NCI-H187 (cell line): ENCODE data around the gene FAR2.
"Not testable (repeated sequence)": the region's sequence is repeated elsewhere in the genome, so short reads cannot be mapped to it uniquely, and the experiment has no call there.

Experiments used
- DNase-seq, 2 experiments: peaks; one replicate each; lab custom pipeline; 2025; lab: John Stamatoyannopoulos, UW

Gene FAR2

GRCh38 chr12:29234965-29235626 lies 86.0 kb downstream of the FAR2 start:
- DNase-seq: no peak

- DNase-seq: no peak
Measured at GRCh38 chr12:29238822-29239291, 89.8 kb downstream of the FAR2 start.

- DNase-seq: no peak
Measured at GRCh38 chr12:29239336-29239735, 90.3 kb downstream of the FAR2 start.

GRCh38 chr12:29240441-29240840 lies 91.4 kb downstream of the FAR2 start:
- DNase-seq: no peak

GRCh38 chr12:29241821-29242591 lies 92.9 kb downstream of the FAR2 start:
- DNase-seq: no peak

GRCh38 chr12:29242921-29243431 lies 93.9 kb downstream of the FAR2 start:
- no peak for DNase-seq

GRCh38 chr12:29244159-29244765 lies 95.2 kb downstream of the FAR2 start:
- DNase-seq: no peak

- no peak for DNase-seq
Measured at GRCh38 chr12:29245246-29245645, 96.2 kb downstream of the FAR2 start.

- DNase-seq: no peak
Measured at GRCh38 chr12:29249930-29250329, 100.9 kb downstream of the FAR2 start.

- no peak for DNase-seq
Measured at GRCh38 chr12:29253906-29254625, 105.0 kb downstream of the FAR2 start.

GRCh38 chr12:29255042-29255441 lies 106.0 kb downstream of the FAR2 start:
- no peak for DNase-seq

GRCh38 chr12:29256598-29256997 lies 107.5 kb downstream of the FAR2 start:
- no peak for DNase-seq

GRCh38 chr12:29257687-29258086 lies 108.6 kb downstream of the FAR2 start:
- not testable (repeated sequence) for DNase-seq

- DNase-seq: no peak
Measured at GRCh38 chr12:29264424-29264823, 115.3 kb downstream of the FAR2 start.

GRCh38 chr12:29269706-29270408 lies 120.8 kb downstream of the FAR2 start:
- DNase-seq: no peak

GRCh38 chr12:29270446-29270845 lies 121.4 kb downstream of the FAR2 start:
- no peak for DNase-seq

GRCh38 chr12:29273178-29273843 lies 124.2 kb downstream of the FAR2 start:
- DNase-seq: no peak

- no peak for DNase-seq
Measured at GRCh38 chr12:29275834-29276233, 126.8 kb downstream of the FAR2 start.

- DNase-seq: no peak
Measured at GRCh38 chr12:29277231-29277630, 128.2 kb downstream of the FAR2 start.

GRCh38 chr12:29278673-29279420 lies 129.8 kb downstream of the FAR2 start:
- no peak for DNase-seq
